ENCODE results near the gene CDH8.

CDH8 gene

GRCh38 chr16:62018301-62019060 lies 17.8 kb downstream of the CDH8 start:
- no peak for DNase-seq (ENCODE audit: low read depth)
- TF ChIP-seq CTCF (IDR thresholded peaks at IDR 0.05; ENCODE audit: low read length, missing control alignments): no peak
- no peak overlapping the region for H3K4me3 ChIP-seq (replicated peaks; ENCODE audit: low read depth, low read length)

GRCh38 chr16:62014319-62014923 lies 21.8 kb downstream of the CDH8 start:
- TF ChIP-seq CTCF (IDR thresholded peaks at IDR 0.05; ENCODE audit: low read length, missing control alignments): no peak
- no peak for DNase-seq (ENCODE audit: low read depth)

GRCh38 chr16:62010186-62010585 lies 26.1 kb downstream of the CDH8 start:
- H3K4me3 ChIP-seq (replicated peaks; ENCODE audit: low read depth, low read length): no peak overlapping the region
- no peak for TF ChIP-seq CTCF (IDR thresholded peaks at IDR 0.05; ENCODE audit: low read length, missing control alignments)
- no peak for DNase-seq (ENCODE audit: low read depth)

More at GRCh38 chr16:62014319-62014923, 21.8 kb downstream of the CDH8 start:
- no peak overlapping the region for H3K4me3 ChIP-seq (replicated peaks; ENCODE audit: low read depth, low read length)

- H3K4me3 ChIP-seq (replicated peaks; ENCODE audit: low read depth, low read length): no peak overlapping the region
- no peak for DNase-seq (ENCODE audit: low read depth)
- TF ChIP-seq CTCF (IDR thresholded peaks at IDR 0.05; ENCODE audit: low read length, missing control alignments): no peak
Measured at GRCh38 chr16:61998460-61998859, 37.8 kb downstream of the CDH8 start.

GRCh38 chr16:61993108-61993507 lies 43.1 kb downstream of the CDH8 start:
- H3K4me3 ChIP-seq (replicated peaks; ENCODE audit: low read depth, low read length): no peak overlapping the region
- TF ChIP-seq CTCF (IDR thresholded peaks at IDR 0.05; ENCODE audit: low read length, missing control alignments): no peak
- DNase-seq (ENCODE audit: low read depth): no peak

GRCh38 chr16:61987474-61988012 lies 48.7 kb downstream of the CDH8 start:
- no peak for TF ChIP-seq CTCF (IDR thresholded peaks at IDR 0.05; ENCODE audit: low read length, missing control alignments)
- H3K4me3 ChIP-seq (replicated peaks; ENCODE audit: low read depth, low read length): no peak overlapping the region
- DNase-seq (ENCODE audit: low read depth): no peak

All from fibroblast of pulmonary artery (primary cell).